WTC11 (cell line): Measurements from ENCODE around the gene ST8SIA3.

Experiments
- CBFB ChIP-seq: sonication (generic); formaldehyde crosslinking; IDR thresholded peaks from 2 replicates; pipeline ENCODE4 v1.8.1; 2022; ENCODE audit warnings: mild to moderate bottlenecking, low read depth, missing genetic modification reagents
- ETV6 ChIP-seq: sonication (generic); formaldehyde crosslinking; IDR thresholded peaks from 2 replicates; pipeline ENCODE4 v1.8.1; 2022; ENCODE audit warnings: mild to moderate bottlenecking, missing genetic modification reagents
- MYBL2 ChIP-seq: sonication (generic); formaldehyde crosslinking; IDR thresholded peaks from 2 replicates; pipeline ENCODE4 v1.8.1; 2023; ENCODE audit warnings: mild to moderate bottlenecking, moderate library complexity, missing genetic modification reagents
- TF ChIP-seq, protein P1 (sequence below): fragments of 200-600 bp; IDR thresholded peaks from 2 replicates; pipeline ENCODE4 v1.8.0; 2022; ENCODE audit warnings: antibody characterized with exemption

DNA sequence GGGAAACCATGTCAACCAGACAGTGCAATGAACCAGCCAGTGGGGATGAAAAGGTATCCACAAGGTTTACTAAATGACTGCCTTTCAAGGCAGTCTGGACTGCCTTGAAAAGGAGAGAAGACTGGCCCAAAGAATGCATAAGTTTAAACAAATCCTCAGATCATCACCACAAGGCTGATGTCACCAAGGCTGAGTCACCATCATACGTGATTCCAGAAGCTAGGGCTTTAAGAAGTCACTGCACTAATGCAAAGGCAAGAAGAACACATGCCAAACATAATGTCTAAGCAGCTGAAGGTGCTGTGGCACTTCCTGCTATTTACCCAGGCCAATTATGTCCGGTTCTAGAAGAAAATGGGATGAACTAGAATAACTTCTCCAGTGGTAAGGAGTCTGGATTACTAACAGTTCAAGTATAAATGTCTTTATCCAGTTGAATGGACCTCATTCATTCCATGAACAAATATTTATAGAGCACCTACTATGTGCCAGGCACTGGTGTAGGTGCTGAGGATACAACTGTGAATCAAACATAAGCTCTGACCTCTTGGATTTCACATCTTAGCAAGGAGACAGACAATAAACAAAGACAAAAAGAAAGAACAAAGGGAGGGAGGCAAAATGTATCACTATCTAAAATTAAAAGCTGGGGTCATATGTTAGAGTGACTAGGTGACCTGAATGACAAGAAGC is 45.2 kb downstream of the ST8SIA3 start:
- TF ChIP-seq, protein P1, sequence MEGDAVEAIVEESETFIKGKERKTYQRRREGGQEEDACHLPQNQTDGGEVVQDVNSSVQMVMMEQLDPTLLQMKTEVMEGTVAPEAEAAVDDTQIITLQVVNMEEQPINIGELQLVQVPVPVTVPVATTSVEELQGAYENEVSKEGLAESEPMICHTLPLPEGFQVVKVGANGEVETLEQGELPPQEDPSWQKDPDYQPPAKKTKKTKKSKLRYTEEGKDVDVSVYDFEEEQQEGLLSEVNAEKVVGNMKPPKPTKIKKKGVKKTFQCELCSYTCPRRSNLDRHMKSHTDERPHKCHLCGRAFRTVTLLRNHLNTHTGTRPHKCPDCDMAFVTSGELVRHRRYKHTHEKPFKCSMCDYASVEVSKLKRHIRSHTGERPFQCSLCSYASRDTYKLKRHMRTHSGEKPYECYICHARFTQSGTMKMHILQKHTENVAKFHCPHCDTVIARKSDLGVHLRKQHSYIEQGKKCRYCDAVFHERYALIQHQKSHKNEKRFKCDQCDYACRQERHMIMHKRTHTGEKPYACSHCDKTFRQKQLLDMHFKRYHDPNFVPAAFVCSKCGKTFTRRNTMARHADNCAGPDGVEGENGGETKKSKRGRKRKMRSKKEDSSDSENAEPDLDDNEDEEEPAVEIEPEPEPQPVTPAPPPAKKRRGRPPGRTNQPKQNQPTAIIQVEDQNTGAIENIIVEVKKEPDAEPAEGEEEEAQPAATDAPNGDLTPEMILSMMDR = no peak
- no peak for TF ChIP-seq ETV6 (CRISPR knock-in tag)
- TF ChIP-seq MYBL2 (CRISPR knock-in tag) = no peak
- no peak for TF ChIP-seq CBFB (CRISPR knock-in tag)
